K562 (cell line): ENCODE results near the gene FAM53A. TPM values are rescaled to one million over a fixed set of nuclear protein-coding genes. Genes with fewer than 3 reads are reported as not detected.

Experiments
- ATAC-seq: fragments of 200-7000 bp; cut with Tn5 transposase; 3 replicates; pipeline ENCODE4 v1.9.1; 2020; ENCODE audit warnings: moderate library complexity
- BruUV-seq: library from RNA; stranded (reverse); fragments of 400-500 nt; replicated peaks from 2 replicates; lab custom pipeline; 2021; lab: Mats Ljungman, UMichigan
- CTCF ChIA-PET: fragments of 300-600 bp; formaldehyde crosslinking; extraction: SDS; loops from one replicate; lab custom pipeline; 2021; ENCODE audit warnings: low intra/inter-chr PET ratio; lab: Yijun Ruan, JAX
- POLR2A ChIA-PET: fragments of 300-600, 350-650 bp; sonication (Branson Sonifier 250); formaldehyde crosslinking; extraction: SDS; loops from one replicate; lab custom pipeline; 2021; ENCODE audit warnings: antibody characterized with exemption, inconsistent platforms; lab: Yijun Ruan, JAX
- DNase-seq, 4 experiments: peaks; one replicate each; pipeline versions ENCODE4 v3.0.0 to v3.0.0-alpha.2; 2011 to 2018; ENCODE audit warnings: low spot score in 3 of 4, mixed read lengths in 3 of 4; ENCODE audit errors: extremely low read depth in 1 of 4
- FAIRE-seq: peaks from 2 replicates; lab custom pipeline; 2011; peaks lifted over from hg19 to GRCh38; lab: Jason Lieb, UNC
- H2AFZ ChIP-seq: 2 replicates; pipeline ENCODE4 v1.6.0; 2011; ENCODE audit warnings: low read depth, low read length, control low read depth, inconsistent platforms
- H3K27ac ChIP-seq: fragments of 200-600 bp; 3 replicates; pipeline ENCODE4 v1.8.0; 2011; ENCODE audit warnings: low read depth, mild to moderate bottlenecking, control low read depth, inconsistent platforms, low read length, moderate library complexity, mixed read lengths; ENCODE audit errors: extremely low read depth
- H3K27me3 ChIP-seq, 2 experiments: fragments of 300-600 bp in 1 of 2; 2 replicates in 1 of 2; 3 replicates in 1 of 2; pipeline versions ENCODE4 v1.6.0 to v1.8.0; 2011; ENCODE audit warnings: inconsistent platforms in 2 of 2, low read length in 2 of 2, mild to moderate bottlenecking in 1 of 2, mixed read lengths in 1 of 2, moderate library complexity in 1 of 2; ENCODE audit not compliant: control insufficient read depth in 2 of 2, insufficient read depth in 2 of 2
- H3K36me3 ChIP-seq: fragments of 300-600 bp; 3 replicates; pipeline ENCODE4 v1.8.0; 2011; ENCODE audit warnings: mild to moderate bottlenecking, low read length, inconsistent platforms; ENCODE audit not compliant: control insufficient read depth, insufficient read depth
- H3K4me1 ChIP-seq, 2 experiments: fragments of 200-600 bp in 1 of 2; replicated peaks in 1 of 2; 2 replicates in 1 of 2; 3 replicates in 1 of 2; pipeline versions ENCODE4 v1.5.1 to v1.8.0; 2011; ENCODE audit warnings: inconsistent platforms in 2 of 2, low read length in 2 of 2, mild to moderate bottlenecking in 1 of 2, mixed read lengths in 1 of 2, moderate library complexity in 1 of 2; ENCODE audit not compliant: control insufficient read depth in 2 of 2, insufficient read depth in 2 of 2
- H3K4me2 ChIP-seq: 2 replicates; pipeline ENCODE4 v1.6.1; 2011; ENCODE audit warnings: low read length, control low read depth, inconsistent platforms, mixed read lengths; ENCODE audit not compliant: insufficient read depth
- H3K4me3 ChIP-seq: fragments of 200-600 bp; sonication (generic), shearing (Covaris generic); 2 replicates; pipeline ENCODE4 v1.5.1; 2016; ENCODE audit warnings: control low read depth, inconsistent platforms
- H3K79me2 ChIP-seq: fragments of 200-600 bp; 3 replicates; pipeline ENCODE4 v1.8.0; 2011; ENCODE audit warnings: low read length, inconsistent platforms; ENCODE audit not compliant: control insufficient read depth, insufficient read depth
- H3K9ac ChIP-seq, 2 experiments: 2 replicates each; pipeline versions ENCODE4 v1.6.0 to v1.6.1; 2011; ENCODE audit warnings: low read depth in 2 of 2, low read length in 2 of 2, control low read depth in 1 of 2, inconsistent platforms in 1 of 2, mild to moderate bottlenecking in 1 of 2, mixed read lengths in 1 of 2; ENCODE audit not compliant: insufficient read depth in 1 of 2
- H3K9me1 ChIP-seq: one replicate; pipeline ENCODE4 v1.6.0; 2011; ENCODE audit warnings: inconsistent platforms, mild to moderate bottlenecking, low read length, moderate library complexity; ENCODE audit not compliant: control insufficient read depth, insufficient read depth
- H3K9me3 ChIP-seq: replicated peaks from 2 replicates; pipeline ENCODE4 v1.5.1; 2011; ENCODE audit warnings: low read depth, low read length, inconsistent platforms; ENCODE audit not compliant: control insufficient read depth, insufficient read depth
- H4K20me1 ChIP-seq: replicated peaks from 2 replicates; pipeline ENCODE4 v1.6.1; 2011; ENCODE audit warnings: low read length, inconsistent platforms, mixed read lengths; ENCODE audit not compliant: control insufficient read depth, insufficient read depth
- CBX1 ChIP-seq: sonication (generic); IDR thresholded peaks from 2 replicates; pipeline ENCODE4 v1.6.1; 2016; ENCODE audit warnings: antibody characterized with exemption, low read depth, mild to moderate bottlenecking
- DIDO1 ChIP-seq: fragments of 450-650 bp; IDR thresholded peaks from 2 replicates; pipeline ENCODE4 v1.6.1; 2016; ENCODE audit warnings: low read depth, missing biosample characterization, missing genetic modification characterization
- TCF3 ChIP-seq: sonication (generic); formaldehyde crosslinking; IDR thresholded peaks from 2 replicates; pipeline ENCODE4 v1.4.0; 2020; ENCODE audit warnings: mild to moderate bottlenecking, missing genetic modification reagents
- WGBS: fragments of 100-300 bp; shearing (Covaris generic); methylation state at CpG from one replicate; pipeline ENCODE4 v1.1.6; 2016; ENCODE audit warnings: low coverage, mixed read lengths; ENCODE audit not compliant: insufficient coverage; ENCODE audit errors: missing lambda C conversion rate; 5-methylcytosine and 5-hydroxymethylcytosine counted together
- in situ Hi-C: fragments of 300-500 bp; cut with MboI; formaldehyde crosslinking; loops from 4 replicates; pipeline ENCODE4 v1.15.0; 2018; ENCODE audit warnings: inconsistent platforms, mixed read lengths
- intact Hi-C: fragments of 100-400 bp; cut with micrococcal nuclease; formaldehyde crosslinking; loops from 2 replicates; pipeline ENCODE4 v1.14.2; 2022
- polyA plus RNA-seq, 8 experiments: library from polyadenylated mRNA; depleted of rRNA in 4 of 8; stranded (reverse) in 5 of 8; unstranded in 3 of 8; fragments of >200 nt; fragmentation: Nextera tagmentation in 2 of 8; fragmentation: Illumina TruSeq in 1 of 8; extraction: Ambion mirVana in 2 of 8; extraction: Trizol in 1 of 8; gene quantifications; 2 replicates each; pipeline versions ENCODE4 v1.2.1 to v1.2.3, GENCODE V29; 2011 to 2014; ENCODE audit warnings: inconsistent platforms in 1 of 8, missing spikeins in 1 of 8
- total RNA-seq, 7 experiments: library from RNA; depleted of rRNA in 6 of 7; stranded (reverse); fragments of >200 nt in 6 of 7; fragmentation: Illumina TruSeq in 2 of 7; extraction: Trizol in 2 of 7; gene quantifications; 2 replicates each; pipeline versions ENCODE4 v1.2.1 to v1.2.3, GENCODE V29; 2011 to 2021; ENCODE audit warnings: low replicate concordance in 1 of 7
- TF ChIP-seq, protein P1 (sequence below): fragments of 250-450 bp; sonication (Bioruptor Pico); IDR thresholded peaks from 2 replicates; pipeline ENCODE4 v1.9.0; 2021; ENCODE audit warnings: mild to moderate bottlenecking
- TF ChIP-seq, protein P2 (sequence below), 3 experiments: fragments of 200-800 bp in 1 of 3; sonication (Bioruptor generic) in 1 of 3; sonication (generic) in 1 of 3; formaldehyde crosslinking in 1 of 3; IDR thresholded peaks; 2 replicates each; pipeline versions ENCODE4 v1.6.1 to v1.8.0; 2016 to 2022; ENCODE audit warnings: mild to moderate bottlenecking in 2 of 3, missing compliant biosample characterization in 2 of 3, missing genetic modification characterization in 2 of 3, missing genetic modification reagents in 1 of 3

The FAM53A gene
- total and polyA plus RNA-seq, 9 of the 15 experiments (the other 6 are each of a cell fraction or from before 2014, with no cell fraction given), result 0.53 to 2.7 (median 1.4) TPM; not detected in 2

DNA sequence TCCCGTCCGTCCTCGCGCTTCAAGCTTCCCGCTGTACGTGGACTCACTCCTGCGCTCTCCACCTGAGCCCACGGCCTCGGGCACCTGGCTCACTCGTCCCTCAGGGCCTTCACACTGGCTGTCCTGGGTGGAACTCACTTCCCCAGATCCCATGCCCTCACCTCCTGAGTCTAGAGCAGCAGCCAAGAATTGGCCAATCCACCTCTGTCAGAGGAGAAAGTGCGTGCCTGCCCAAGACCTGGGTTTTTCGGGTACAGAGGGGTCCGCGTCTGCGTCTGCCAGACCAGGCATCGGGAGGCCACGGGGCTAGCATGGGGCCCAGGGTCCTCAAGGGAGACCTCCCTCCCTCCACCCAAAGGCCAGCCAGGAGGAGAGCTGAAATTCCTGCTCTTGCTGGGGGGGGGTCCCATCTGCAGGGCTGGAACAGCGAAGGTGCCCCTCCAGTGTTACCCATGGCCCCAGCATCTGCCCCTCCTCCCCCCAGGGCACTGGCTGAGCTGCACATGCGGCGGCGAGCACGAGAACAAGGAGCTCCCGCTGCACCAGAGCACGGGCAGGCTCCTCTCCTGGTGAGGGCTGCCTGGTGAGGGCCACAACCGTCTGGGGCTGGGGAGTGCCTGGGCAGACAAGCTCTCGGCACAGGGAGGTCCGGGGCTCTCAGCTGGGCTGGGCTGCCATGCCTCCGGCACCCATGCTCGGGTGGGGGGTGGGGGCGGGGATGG lies 47.5 kb downstream of the FAM53A start:
- POLR2A ChIA-PET, result interaction anchor here (0.6 kb wide), 1 partner anchor 53 kb away, joined by 3 read pairs; no protein-coding TSS in a partner anchor
- CTCF ChIA-PET, result no interaction called here

More for the DNA sequence above, 47.5 kb downstream of the FAM53A start:
- H3K79me2 ChIP-seq, result no peaks in the 10 kb centered on the region
- H3K9me1 ChIP-seq, result no peaks in the 10 kb centered on the region
- DNase-seq (no peak), ATAC-seq (no peak), FAIRE-seq (no peak)
- H3K36me3 ChIP-seq, result no peaks in the 10 kb centered on the region
- no peak overlapping the region for H2AFZ ChIP-seq
- no peak for TF ChIP-seq TCF3 (CRISPR knock-in tag)
- TF ChIP-seq CBX1, result no peak
- no peak for TF ChIP-seq DIDO1
- TF ChIP-seq, protein P1, sequence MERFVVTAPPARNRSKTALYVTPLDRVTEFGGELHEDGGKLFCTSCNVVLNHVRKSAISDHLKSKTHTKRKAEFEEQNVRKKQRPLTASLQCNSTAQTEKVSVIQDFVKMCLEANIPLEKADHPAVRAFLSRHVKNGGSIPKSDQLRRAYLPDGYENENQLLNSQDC (CRISPR knock-in tag), result no peak
- TF ChIP-seq, protein P2, sequence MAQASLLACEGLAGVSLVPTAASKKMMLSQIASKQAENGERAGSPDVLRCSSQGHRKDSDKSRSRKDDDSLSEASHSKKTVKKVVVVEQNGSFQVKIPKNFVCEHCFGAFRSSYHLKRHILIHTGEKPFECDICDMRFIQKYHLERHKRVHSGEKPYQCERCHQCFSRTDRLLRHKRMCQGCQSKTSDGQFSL (CRISPR knock-in tag; IDR thresholded peaks at IDR 0.05), result no peak
- TF ChIP-seq, protein P2 (tag; IDR thresholded peaks at IDR 0.05), result no peak
- no peaks in the 10 kb centered on the region for H4K20me1 ChIP-seq
- no peaks in the 10 kb centered on the region for H3K9me3 ChIP-seq
- WGBS, result 34% methylated on average over 28 of the region's 30 CpGs
- H3K27ac ChIP-seq, result no peak overlapping the region
- H3K27me3 ChIP-seq, result peaks cover 16 to 55% of the 10 kb centered on the region in 2 experiments; a peak in 4 of 5 replicates
- BruUV-seq, result no TSS peak
- H3K4me3 ChIP-seq, result no peak overlapping the region
- H3K4me2 ChIP-seq, result no peak overlapping the region
- in situ Hi-C loops (no loop called here), intact Hi-C loops (no loop called here)
- no peak overlapping the region; a peak in 1 of 4 replicates for H3K9ac ChIP-seq
- peaks cover 13 to 56% of the 10 kb centered on the region in 2 experiments; a peak in 4 of 5 replicates for H3K4me1 ChIP-seq
